CD14-positive monocyte (primary cell): ENCODE results near the gene SLF2. TPM values are rescaled to one million over a fixed set of nuclear protein-coding genes. Genes with fewer than 3 reads are reported as not detected.

ENCODE experiments used
- DNase-seq, 3 donors: peaks; one replicate each; pipeline ENCODE4 v3.0.0-alpha.2; 2011 to 2022
- H2AFZ ChIP-seq: 2 replicates; pipeline ENCODE4 v1.6.0; 2012; ENCODE audit warnings: mild to moderate bottlenecking, low read depth, low read length, inconsistent platforms; ENCODE audit not compliant: insufficient read depth, poor library complexity, severe bottlenecking
- H3K27ac ChIP-seq, 2 donors: 1 replicate in 1 of 2; 2 replicates in 1 of 2; pipeline ENCODE4 v1.5.1; 2012 to 2013; ENCODE audit warnings: low read length in 2 of 2, control low read depth in 1 of 2, inconsistent platforms in 1 of 2, low read depth in 1 of 2, mild to moderate bottlenecking in 1 of 2
- H3K27me3 ChIP-seq, 2 donors: one replicate each; pipeline versions ENCODE4 v1.6.0 to v1.6.1; 2011 to 2013; ENCODE audit warnings: low read length in 2 of 2; ENCODE audit not compliant: control insufficient read depth in 2 of 2, insufficient read depth in 2 of 2
- H3K36me3 ChIP-seq, 2 donors: replicated peaks in 1 of 2; 1 replicate in 1 of 2; 2 replicates in 1 of 2; pipeline versions ENCODE4 v1.5.1 to v1.6.1; 2012 to 2013; ENCODE audit warnings: low read length in 2 of 2, control low read depth in 1 of 2, inconsistent platforms in 1 of 2, mild to moderate bottlenecking in 1 of 2; ENCODE audit not compliant: insufficient read depth in 2 of 2, control insufficient read depth in 1 of 2
- H3K4me1 ChIP-seq, 2 donors: 1 replicate in 1 of 2; 2 replicates in 1 of 2; pipeline versions ENCODE4 v1.5.1 to v1.6.1; 2012 to 2013; ENCODE audit warnings: low read length in 2 of 2, control low read depth in 1 of 2, inconsistent platforms in 1 of 2, mild to moderate bottlenecking in 1 of 2, moderate library complexity in 1 of 2; ENCODE audit not compliant: insufficient read depth in 2 of 2, control insufficient read depth in 1 of 2
- H3K4me2 ChIP-seq: replicated peaks from 2 replicates; pipeline ENCODE3; 2012; ENCODE audit warnings: low read length, moderate library complexity, mild to moderate bottlenecking; ENCODE audit not compliant: poor library complexity, severe bottlenecking; ENCODE audit errors: extremely low read depth
- H3K4me3 ChIP-seq, 3 experiments: fragments of 200-600 bp in 1 of 3; sonication (generic) in 1 of 3; replicated peaks in 1 of 3; 1 replicate in 2 of 3; 2 replicates in 1 of 3; pipeline ENCODE4 v1.5.1; 2011 to 2013; ENCODE audit warnings: low read length in 3 of 3, mild to moderate bottlenecking in 3 of 3, control low read depth in 2 of 3, low read depth in 2 of 3, inconsistent platforms in 1 of 3, moderate library complexity in 1 of 3
- H3K79me2 ChIP-seq: 2 replicates; pipeline ENCODE4 v1.6.0; 2012; ENCODE audit warnings: mild to moderate bottlenecking, control low read depth, inconsistent platforms, low read length, moderate library complexity; ENCODE audit not compliant: insufficient read depth
- H3K9ac ChIP-seq: 2 replicates; pipeline ENCODE4 v1.6.0; 2017; ENCODE audit warnings: low read length, mild to moderate bottlenecking; ENCODE audit not compliant: insufficient read depth, poor library complexity, severe bottlenecking
- H3K9me3 ChIP-seq, 2 donors: replicated peaks in 1 of 2; 1 replicate in 1 of 2; 2 replicates in 1 of 2; pipeline versions ENCODE4 v1.5.1 to v1.6.1; 2012 to 2013; ENCODE audit warnings: low read length in 2 of 2, control low read depth in 1 of 2; ENCODE audit not compliant: control insufficient read depth in 1 of 2, insufficient read depth in 1 of 2
- H4K20me1 ChIP-seq: 2 replicates; pipeline ENCODE4 v1.6.0; 2012; ENCODE audit warnings: mild to moderate bottlenecking, low read length, control low read depth, moderate library complexity; ENCODE audit not compliant: insufficient read depth
- H3K27ac Mint-ChIP-seq, 7 donors: one replicate each; pipeline ENCODE4 v1.8.0; 2020; ENCODE audit warnings: mild to moderate bottlenecking in 7 of 7, mixed read lengths in 7 of 7, moderate library complexity in 6 of 7, inconsistent platforms in 2 of 7
- H3K27me3 Mint-ChIP-seq, 3 donors: one replicate each; pipeline ENCODE4 v1.8.0; 2021 to 2022; ENCODE audit warnings: low read depth in 3 of 3, mild to moderate bottlenecking in 3 of 3, mixed read lengths in 3 of 3, moderate library complexity in 3 of 3, inconsistent platforms in 1 of 3
- H3K36me3 Mint-ChIP-seq, 2 donors: one replicate each; pipeline ENCODE4 v1.8.0; 2020; ENCODE audit warnings: mixed read lengths in 2 of 2, inconsistent platforms in 1 of 2, mild to moderate bottlenecking in 1 of 2
- H3K4me1 Mint-ChIP-seq: one replicate; pipeline ENCODE4 v1.8.0; 2020; ENCODE audit warnings: mild to moderate bottlenecking, mixed read lengths
- H3K4me3 Mint-ChIP-seq, 2 donors: one replicate each; pipeline ENCODE4 v1.8.0; 2020; ENCODE audit warnings: mild to moderate bottlenecking in 2 of 2, mixed read lengths in 2 of 2, moderate library complexity in 1 of 2
- H3K9me3 Mint-ChIP-seq, 7 donors: one replicate each; pipeline ENCODE4 v1.8.0; 2020 to 2022; ENCODE audit warnings: mixed read lengths in 7 of 7, mild to moderate bottlenecking in 6 of 7, moderate library complexity in 6 of 7, inconsistent platforms in 2 of 7
- CTCF ChIP-seq: fragments of 200-600 bp; IDR thresholded peaks from one replicate; pipeline ENCODE4 v1.8.0; 2022; ENCODE audit warnings: antibody characterized with exemption, mild to moderate bottlenecking
- WGBS: methylation state at CpG from one replicate; pipeline ENCODE4 v1.1.5; 2013; ENCODE audit warnings: missing lambda C conversion rate; ENCODE audit not compliant: insufficient coverage; 5-methylcytosine and 5-hydroxymethylcytosine counted together
- intact Hi-C, 2 donors: fragments of 100-400 bp; cut with micrococcal nuclease; formaldehyde crosslinking; loops; one replicate each; pipeline versions ENCODE4 v1.15.0 to v1.15.1; 2023
- polyA plus RNA-seq, 3 donors: library from polyadenylated mRNA; depleted of rRNA in 1 of 3; unstranded in 2 of 3; stranded (reverse) in 1 of 3; fragments of 300-500 nt in 2 of 3; fragments of >200 nt in 1 of 3; fragmentation: Illumina TruSeq in 2 of 3; gene quantifications; 1 replicate in 2 of 3; 2 replicates in 1 of 3; pipeline ENCODE4 v1.2.3, GENCODE V29; 2012 to 2021

The SLF2 gene
- polyA plus RNA-seq, 3 donors, result 5.8 to 11.3 (median 6.4) TPM

DNA sequence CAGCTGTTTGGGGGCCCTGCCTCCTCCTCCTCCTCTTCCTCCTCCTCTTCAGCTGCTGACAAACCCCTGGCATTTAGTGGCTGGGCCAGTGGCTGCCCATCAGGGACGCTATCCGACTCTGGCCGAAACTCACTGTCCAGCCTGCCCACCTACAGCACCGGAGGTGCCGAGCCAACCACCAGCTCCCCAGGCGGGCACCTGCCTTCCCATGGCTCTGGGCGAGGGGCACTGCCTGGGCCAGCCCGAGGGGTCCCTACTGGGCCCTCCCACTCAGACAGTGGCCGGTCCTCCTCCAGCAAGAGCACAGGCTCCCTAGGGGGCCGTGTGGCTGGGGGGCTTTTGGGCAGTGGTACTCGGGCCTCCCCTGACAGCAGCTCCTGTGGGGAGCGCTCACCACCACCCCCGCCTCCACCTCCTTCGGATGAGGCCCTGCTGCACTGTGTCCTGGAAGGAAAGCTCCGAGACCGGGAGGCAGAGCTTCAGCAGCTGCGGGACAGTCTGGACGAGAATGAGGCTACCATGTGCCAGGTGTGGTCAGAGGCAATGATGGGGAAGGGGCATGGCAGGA, 91.0 kb downstream of the SLF2 start:
- H3K4me3 ChIP-seq, result no peak overlapping the region
- H3K27me3 ChIP-seq, result no peaks in the 10 kb centered on the region
- no peak overlapping the region for H2AFZ ChIP-seq
- H3K4me2 ChIP-seq, result no peak overlapping the region
- peaks cover 16 to 25% of the 10 kb centered on the region in 2 donors for H3K4me1 ChIP-seq
- H4K20me1 ChIP-seq, result no peaks in the 10 kb centered on the region
- H3K27me3 Mint-ChIP-seq, result peaks cover 0 to 4% (median 4%) of the 10 kb centered on the region in 3 donors
- no peak for TF ChIP-seq CTCF
- intact Hi-C loops, result no loop called here
- H3K79me2 ChIP-seq, result peaks cover 5% of the 10 kb centered on the region
- 98% methylated on average over 16 of the region's 18 CpGs for WGBS
- H3K36me3 ChIP-seq, result peaks cover 3 to 12% of the 10 kb centered on the region in 2 donors
- no peaks in the 10 kb centered on the region for H3K9me3 Mint-ChIP-seq
- peaks cover 11 to 20% of the 10 kb centered on the region in 2 donors for H3K36me3 Mint-ChIP-seq
- no peak overlapping the region for H3K9ac ChIP-seq
- H3K4me1 Mint-ChIP-seq, result peaks cover 19% of the 10 kb centered on the region
- H3K4me3 Mint-ChIP-seq, result no peak overlapping the region
- peak overlapping the region in 1 of 7 donors; percentile 33 for H3K27ac Mint-ChIP-seq
- no peak overlapping the region for H3K27ac ChIP-seq
- no peak for DNase-seq
- H3K9me3 ChIP-seq, result no peaks in the 10 kb centered on the region

GRCh38 chr10:101005361-101005760, 92.6 kb downstream of the SLF2 start:
- WGBS, result over 99% methylated on average over 20 of the region's 23 CpGs
- intact Hi-C loops, result no loop called here
- Histone ChIP-seq H3K9ac (no peak overlapping the region), H3K4me1 (peaks cover 7 to 12% of the 10 kb centered on the region in 2 donors), H3K4me3 (no peak overlapping the region), H3K36me3 (peaks cover 3 to 12% of the 10 kb centered on the region in 2 donors), H4K20me1 (no peaks in the 10 kb centered on the region), H3K27ac (no peak overlapping the region), H3K27me3 (no peaks in the 10 kb centered on the region), H3K4me2 (no peak overlapping the region), H2AFZ (no peak overlapping the region), H3K9me3 (no peaks in the 10 kb centered on the region), H3K79me2 (peaks cover 5% of the 10 kb centered on the region)
- Mint-ChIP-seq H3K9me3 (no peaks in the 10 kb centered on the region), H3K27me3 (peaks cover 0 to 6% (median 2%) of the 10 kb centered on the region in 3 donors), H3K36me3 (peaks cover 11 to 20% of the 10 kb centered on the region in 2 donors), H3K4me1 (peaks cover 12% of the 10 kb centered on the region), H3K27ac (no peak overlapping the region), H3K4me3 (no peak overlapping the region)
- no peak for DNase-seq
- TF ChIP-seq CTCF, result no peak
